ENCODE results near the gene SLC2A4RG. TPM values are rescaled to one million over a fixed set of nuclear protein-coding genes. Genes with fewer than 3 reads are reported as not detected.

Gene SLC2A4RG
- total and polyA plus RNA-seq, 2 donors (not counting 3 experiments of a cell fraction or from before 2014, with no cell fraction given), result 41.7 to 69.4 TPM

DNA sequence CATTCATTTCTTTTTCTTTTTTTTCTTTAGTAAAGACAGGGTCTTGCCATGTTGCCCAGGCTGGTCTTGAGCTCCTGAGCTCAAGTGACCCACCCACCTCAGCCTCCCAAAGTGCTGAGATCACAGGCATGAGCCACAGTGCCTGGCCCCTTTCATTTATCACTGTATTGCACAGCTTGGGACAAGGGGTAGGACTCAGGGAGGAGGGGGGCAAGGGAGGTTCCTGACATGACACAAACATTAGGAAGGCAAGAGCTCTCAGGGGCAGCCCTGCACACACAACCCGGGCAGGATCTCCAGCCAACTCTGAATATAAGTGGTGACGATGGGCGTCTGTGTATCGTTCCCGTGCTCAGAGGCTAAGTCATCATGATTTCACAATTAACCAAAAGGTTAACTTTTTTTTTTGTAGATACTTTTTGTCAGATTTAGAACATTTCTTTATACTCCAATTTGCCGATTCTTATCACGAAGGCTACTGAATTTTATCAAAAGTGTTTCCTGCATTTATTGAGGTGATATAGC, 19.9 kb downstream of the SLC2A4RG start:
- FAIRE-seq, result no peak

More for the DNA sequence above, 19.9 kb downstream of the SLC2A4RG start:
- H2AFZ ChIP-seq (ENCODE audit: low read depth, low read length), result no peak overlapping the region
- dilution Hi-C loops (cut with MboI; ENCODE audit: extremely low pct_ligation_motif_present, low sequenced_read_pairs) (no loop called here), intact Hi-C loops (cut with micrococcal nuclease) (no loop called here)
- no peaks in the 10 kb centered on the region for H3K79me2 ChIP-seq (ENCODE audit: control insufficient read depth, insufficient read depth, low read length)
- no peak overlapping the region for H3K27ac ChIP-seq (ENCODE audit: insufficient read depth, low read depth, low read length)
- H3K9ac ChIP-seq (replicated peaks; ENCODE audit: extremely low read depth, insufficient read depth, low read length), result no peak overlapping the region
- no peaks in the 10 kb centered on the region for H3K4me1 ChIP-seq (ENCODE audit: control insufficient read depth, extremely low read depth, insufficient read depth, low read length)
- no peak overlapping the region for H3K4me3 ChIP-seq (replicated peaks in 1 of 3; ENCODE audit: insufficient read depth in 1 of 3, low read depth in 1 of 3, low read length in 3 of 3)
- H4K20me1 ChIP-seq (replicated peaks; ENCODE audit: control insufficient read depth, extremely low read depth, insufficient read depth, low read length), result no peaks in the 10 kb centered on the region
- ChIA-PET CTCF (interaction anchor here (1.1 to 3.0 kb wide), 2 partner anchors 15 to 27 kb away, joined by 3 to 10 read pairs; no protein-coding TSS in a partner anchor), POLR2A (no interaction called here)
- H3K9me3 ChIP-seq (replicated peaks; ENCODE audit: control insufficient read depth, insufficient read depth, low read length), result no peaks in the 10 kb centered on the region
- BruUV-seq (replicated peaks), result no TSS peak
- no peaks in the 10 kb centered on the region for H3K9me1 ChIP-seq (replicated peaks; ENCODE audit: control insufficient read depth, extremely low read depth, insufficient read depth, low read length)
- DNase-seq (ENCODE audit: low read depth, low spot score), result no peak
- H3K4me2 ChIP-seq (ENCODE audit: insufficient read depth, low read length), result no peak overlapping the region
- no peaks in the 10 kb centered on the region for H3K27me3 ChIP-seq (ENCODE audit: control insufficient read depth in 2 of 2, insufficient read depth in 2 of 2, low read length in 2 of 2)
- no peaks in the 10 kb centered on the region for H3K36me3 ChIP-seq (ENCODE audit: control insufficient read depth in 2 of 2, extremely low read depth in 1 of 2, insufficient read depth in 2 of 2, low read length in 2 of 2)
- TF ChIP-seq, protein P1, sequence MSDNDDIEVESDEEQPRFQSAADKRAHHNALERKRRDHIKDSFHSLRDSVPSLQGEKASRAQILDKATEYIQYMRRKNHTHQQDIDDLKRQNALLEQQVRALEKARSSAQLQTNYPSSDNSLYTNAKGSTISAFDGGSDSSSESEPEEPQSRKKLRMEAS (IDR thresholded peaks at IDR 0.05; ENCODE audit: insufficient read depth, insufficient read length), result no peak
- no peak for TF ChIP-seq EZH2 (IDR thresholded peaks at IDR 0.05; ENCODE audit: borderline replicate concordance, low read depth, low read length, severe bottlenecking)
- TF ChIP-seq POLR2AphosphoS5 (IDR thresholded peaks at IDR 0.05; ENCODE audit: insufficient read depth, low read depth, low read length), result no peak
- TF ChIP-seq, protein P2, sequence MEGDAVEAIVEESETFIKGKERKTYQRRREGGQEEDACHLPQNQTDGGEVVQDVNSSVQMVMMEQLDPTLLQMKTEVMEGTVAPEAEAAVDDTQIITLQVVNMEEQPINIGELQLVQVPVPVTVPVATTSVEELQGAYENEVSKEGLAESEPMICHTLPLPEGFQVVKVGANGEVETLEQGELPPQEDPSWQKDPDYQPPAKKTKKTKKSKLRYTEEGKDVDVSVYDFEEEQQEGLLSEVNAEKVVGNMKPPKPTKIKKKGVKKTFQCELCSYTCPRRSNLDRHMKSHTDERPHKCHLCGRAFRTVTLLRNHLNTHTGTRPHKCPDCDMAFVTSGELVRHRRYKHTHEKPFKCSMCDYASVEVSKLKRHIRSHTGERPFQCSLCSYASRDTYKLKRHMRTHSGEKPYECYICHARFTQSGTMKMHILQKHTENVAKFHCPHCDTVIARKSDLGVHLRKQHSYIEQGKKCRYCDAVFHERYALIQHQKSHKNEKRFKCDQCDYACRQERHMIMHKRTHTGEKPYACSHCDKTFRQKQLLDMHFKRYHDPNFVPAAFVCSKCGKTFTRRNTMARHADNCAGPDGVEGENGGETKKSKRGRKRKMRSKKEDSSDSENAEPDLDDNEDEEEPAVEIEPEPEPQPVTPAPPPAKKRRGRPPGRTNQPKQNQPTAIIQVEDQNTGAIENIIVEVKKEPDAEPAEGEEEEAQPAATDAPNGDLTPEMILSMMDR (IDR thresholded peaks at IDR 0.05; ENCODE audit: extremely low read depth in 1 of 2, insufficient read depth in 1 of 2, low read depth in 1 of 2, low read length in 2 of 2), result no peak
- TF ChIP-seq MYC (IDR thresholded peaks at IDR 0.05; ENCODE audit: low read depth, low read length), result no peak
- no peak for TF ChIP-seq FOS (IDR thresholded peaks at IDR 0.05; ENCODE audit: borderline replicate concordance, insufficient read depth, low read length)
- no peak for TF ChIP-seq GATA2 (IDR thresholded peaks at IDR 0.05; ENCODE audit: insufficient read depth, insufficient read length, low read depth, low read length)
- no peak for TF ChIP-seq JUN (IDR thresholded peaks at IDR 0.05; ENCODE audit: borderline replicate concordance, insufficient read depth, insufficient read length, low read depth)
- no peak for TF ChIP-seq POLR2A (IDR thresholded peaks at IDR 0.05; ENCODE audit: low read depth, low read length)
